Suppressor macrophage treated with lipopolysaccharide for 4 hours (primary cell): ENCODE data around the gene INPP5K.
A peak's percentile ranks its signal among the peaks of the same experiment; 100 is the strongest.

Experiments
- DNase-seq: peaks from one replicate; pipeline ENCODE4 v3.0.0-alpha.2; 2020

Gene INPP5K

DNA sequence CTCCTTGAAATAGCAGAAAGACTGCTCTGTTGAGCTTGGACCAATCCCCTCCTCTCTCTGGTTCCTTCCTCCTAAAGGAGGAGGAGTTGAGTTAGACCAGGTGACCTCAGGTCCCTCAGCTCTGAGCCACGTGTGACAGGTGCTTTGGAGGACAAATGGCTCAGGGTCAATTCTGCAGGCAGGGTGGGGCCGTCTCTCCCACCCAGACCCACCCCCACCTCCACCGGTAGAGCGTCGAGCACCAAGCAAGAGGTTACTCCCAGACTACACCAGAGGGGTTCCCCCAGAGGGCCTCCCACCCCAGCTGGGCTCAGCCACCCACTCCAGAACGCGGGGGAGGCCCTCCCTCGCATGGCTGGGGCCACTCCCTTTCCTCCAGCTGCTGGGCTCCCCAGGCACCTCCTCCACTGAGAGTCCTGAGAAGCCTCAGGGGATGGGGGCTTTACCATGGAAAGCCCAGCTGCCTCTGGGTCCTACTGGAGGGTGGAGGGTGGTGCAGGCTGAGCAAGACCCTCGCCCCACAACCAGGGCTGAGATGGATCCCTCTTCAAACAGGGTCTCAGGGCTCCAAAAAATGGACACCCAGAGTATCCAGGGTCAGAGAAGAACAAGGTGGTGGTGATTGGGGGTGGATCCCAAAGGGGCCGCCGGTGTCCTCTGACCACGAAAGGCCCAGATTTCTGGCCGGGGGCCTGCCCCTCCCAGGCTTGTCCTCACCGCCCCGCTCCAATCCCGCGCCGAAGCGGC lies 31.6 kb downstream of the INPP5K start:
- DNase-seq: no peak

DNA sequence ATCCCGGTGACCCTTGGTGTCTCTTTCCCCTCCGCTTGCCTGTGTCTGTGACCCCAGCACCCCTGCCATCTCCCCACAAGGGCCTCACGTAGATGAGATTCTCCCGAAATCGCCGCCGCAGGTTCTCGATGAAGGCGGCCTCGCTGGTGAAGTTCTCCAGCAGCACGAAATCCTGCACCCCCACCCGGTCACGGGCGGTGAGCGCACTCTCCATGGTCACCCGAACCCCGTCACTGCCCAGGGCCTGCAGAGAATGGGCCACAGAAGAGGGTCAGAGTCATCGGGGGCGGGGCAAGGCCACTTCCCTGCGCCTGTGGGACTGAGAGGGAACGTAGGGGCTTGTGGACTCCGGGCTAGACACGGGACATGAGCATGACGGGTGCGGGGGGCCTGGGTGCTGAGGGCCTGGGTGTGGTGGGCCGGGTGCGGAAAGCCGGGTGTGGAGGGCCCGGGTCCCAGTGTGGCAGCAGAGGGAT lies 32.3 kb downstream of the INPP5K start:
- DNase-seq: no peak

DNA sequence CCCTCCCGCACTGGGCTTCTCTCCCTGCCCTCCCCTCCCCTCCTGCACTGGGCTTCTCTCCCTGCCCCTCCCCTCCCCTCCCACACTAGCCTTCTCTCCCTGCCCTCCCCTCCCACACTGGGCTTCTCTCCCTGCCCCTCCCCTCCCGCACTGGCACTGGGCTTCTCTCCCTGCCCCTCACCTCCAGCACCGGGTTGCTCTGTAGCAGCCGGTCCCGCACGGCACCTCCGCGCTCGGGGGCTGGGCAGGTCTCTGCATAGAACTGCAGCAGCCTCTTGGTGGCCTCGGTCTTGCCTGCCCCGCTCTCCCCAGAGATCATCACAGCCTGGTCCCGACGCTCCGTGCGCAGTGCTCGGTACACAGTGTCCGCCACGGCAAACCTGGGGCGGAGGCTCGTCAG lies 33.7 kb downstream of the INPP5K start:
- no peak for DNase-seq

DNA sequence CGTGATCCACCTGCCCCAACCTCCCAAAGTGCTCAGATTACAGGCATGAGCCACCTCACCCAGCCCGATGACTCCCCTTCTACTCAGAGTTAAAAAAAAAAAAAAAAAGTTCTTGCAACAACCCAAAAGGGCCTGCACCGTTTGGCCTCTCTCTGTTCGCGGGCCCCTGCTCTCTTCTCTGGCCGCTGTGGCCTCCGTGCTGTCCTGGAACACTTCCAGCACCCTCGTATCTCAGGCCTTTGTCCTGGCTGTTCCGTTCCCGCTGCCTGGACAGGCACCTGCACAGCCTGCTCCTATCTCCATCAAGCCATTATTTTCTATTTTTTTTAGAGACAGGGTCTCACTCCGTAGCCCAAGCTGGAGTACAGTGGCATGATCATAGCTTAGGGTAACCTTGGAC lies 34.7 kb downstream of the INPP5K start:
- DNase-seq: no peak

DNA sequence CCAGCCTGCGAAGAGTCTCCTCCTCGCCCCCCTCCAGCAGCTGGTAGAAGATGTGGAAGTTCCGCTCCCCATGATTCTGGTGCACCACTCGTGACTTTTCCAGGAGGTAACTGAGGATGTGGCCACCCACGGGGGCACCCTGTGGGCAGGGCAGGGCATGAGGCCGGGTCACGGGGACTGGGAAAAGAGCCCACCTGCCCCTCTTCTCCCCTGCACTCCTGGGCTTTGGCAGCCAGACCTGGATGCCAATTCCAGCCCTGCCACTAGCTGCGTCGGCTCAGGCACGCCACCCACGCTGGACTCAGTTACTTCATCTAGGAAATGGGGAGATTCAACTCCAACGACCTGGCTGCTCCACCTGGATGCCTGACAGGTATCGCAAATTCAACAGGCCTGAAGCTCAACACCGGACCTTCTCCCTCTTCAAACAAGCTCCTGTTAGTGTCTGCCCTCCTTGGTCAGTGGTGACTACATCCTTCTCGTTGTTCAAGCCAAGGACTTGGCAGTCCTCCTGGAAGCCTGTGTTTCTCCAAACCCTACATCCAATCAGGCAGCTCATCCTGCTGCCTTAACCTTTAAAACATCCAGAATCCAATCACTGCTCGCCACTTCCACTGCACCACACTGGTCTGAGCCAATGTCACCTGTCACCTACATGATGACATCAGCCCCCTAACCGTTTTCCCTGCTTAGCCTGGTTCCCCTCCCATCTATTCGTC lies 35.5 kb downstream of the INPP5K start:
- DNase-seq: no peak

DNA sequence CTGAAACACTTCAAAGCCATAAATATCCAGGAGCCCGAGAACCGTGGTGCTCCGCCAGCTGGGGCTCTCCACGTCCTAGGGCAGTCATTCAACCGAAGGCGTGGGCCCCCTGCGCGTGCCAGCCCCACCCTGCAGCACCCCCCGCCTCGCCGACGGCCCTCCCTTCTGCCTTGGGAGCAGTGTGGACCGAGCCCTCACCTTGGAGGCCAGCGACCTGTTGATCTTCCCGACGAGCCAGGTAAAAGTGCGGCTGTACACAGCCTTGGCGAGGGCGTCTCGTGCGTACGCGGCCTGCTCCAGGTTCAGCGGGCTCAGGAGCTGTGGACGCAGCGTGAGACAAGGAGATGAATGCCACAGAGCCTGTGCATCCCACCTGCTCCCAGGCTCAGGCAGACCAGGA lies 38.0 kb downstream of the INPP5K start:
- DNase-seq: no peak

DNA sequence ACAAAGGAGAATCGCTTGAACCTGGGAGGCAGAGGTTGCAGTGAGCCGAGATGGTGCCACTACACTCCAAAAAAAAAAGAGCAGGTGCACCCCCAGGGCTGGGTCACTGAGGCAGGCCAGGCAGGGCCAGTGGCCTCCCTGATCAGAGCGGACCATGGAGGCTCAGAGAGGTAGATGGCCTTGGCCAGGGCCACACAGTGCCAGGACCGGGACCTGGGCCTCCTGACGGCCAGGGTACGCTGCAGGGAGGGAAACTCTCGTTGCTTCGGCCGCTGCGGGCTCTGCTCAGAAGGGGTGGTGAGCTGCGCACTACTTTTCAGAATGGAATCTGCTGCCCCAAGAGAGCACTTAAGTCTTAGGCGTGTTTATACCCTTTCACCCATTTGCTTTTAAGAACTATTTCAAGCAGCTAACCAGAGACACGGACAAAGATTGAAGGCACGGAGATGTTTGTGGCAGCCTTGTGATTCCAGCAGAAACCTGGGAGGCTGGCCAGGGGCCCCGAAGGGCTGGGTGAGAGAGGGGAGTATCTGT lies 41.0 kb downstream of the INPP5K start:
- no peak for DNase-seq

DNA sequence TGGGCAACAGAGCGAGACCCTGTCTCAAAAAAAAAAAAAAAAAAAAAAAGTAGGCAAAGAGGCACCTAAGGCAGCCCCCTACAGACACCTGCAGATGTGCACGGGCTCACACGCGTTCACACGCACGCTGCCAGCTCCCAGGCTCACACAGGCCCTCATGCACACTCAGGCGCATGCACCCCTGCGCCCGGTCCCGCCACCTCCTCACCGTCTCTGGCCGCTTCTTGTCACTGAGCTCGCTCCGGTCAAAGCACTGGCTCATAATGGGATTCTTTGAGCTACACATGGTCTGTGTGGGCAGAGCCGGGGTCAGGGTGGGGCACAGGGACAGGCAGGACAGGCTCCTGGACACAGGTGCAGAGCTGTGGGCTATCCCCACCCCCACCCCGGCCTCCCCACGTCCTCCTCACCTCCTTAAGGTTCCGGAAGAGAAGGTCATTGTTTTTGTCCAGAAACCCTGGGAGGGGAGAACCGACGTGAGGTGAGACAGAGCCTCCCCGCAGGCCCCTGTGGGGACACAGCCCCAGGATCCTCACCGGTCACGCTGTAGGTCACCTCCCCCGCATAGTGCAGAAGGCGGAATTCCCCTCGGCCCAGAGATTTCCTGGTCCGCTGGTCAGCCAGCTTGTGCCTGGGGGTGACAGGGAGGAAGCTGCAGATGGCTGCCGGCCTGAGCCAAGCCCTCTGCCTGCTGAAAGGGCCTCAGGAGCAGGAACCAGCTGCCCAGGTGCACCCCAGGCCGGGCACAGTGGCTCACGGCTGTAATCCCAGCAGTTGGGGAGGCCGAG lies 41.8 kb downstream of the INPP5K start:
- no peak for DNase-seq

DNA sequence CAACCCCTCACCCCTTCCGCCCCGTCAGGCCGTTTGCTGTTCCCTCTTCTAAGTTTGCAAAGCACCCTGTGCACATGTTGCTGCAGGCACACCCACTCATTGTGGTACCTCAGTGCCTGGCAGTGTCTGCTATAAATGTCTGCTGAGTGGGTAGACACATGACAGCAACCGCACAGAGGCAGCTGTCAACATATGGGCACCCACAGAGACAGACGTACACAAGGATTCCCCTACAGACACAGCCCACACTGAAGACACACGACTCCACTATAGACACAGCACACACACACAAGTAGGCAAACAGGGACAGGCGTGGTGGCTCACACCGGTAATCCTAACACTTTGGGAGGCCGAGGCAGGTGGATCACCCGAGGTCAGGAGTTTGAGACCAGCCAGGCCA lies 42.6 kb downstream of the INPP5K start:
- peak; percentile 61 for DNase-seq

DNA sequence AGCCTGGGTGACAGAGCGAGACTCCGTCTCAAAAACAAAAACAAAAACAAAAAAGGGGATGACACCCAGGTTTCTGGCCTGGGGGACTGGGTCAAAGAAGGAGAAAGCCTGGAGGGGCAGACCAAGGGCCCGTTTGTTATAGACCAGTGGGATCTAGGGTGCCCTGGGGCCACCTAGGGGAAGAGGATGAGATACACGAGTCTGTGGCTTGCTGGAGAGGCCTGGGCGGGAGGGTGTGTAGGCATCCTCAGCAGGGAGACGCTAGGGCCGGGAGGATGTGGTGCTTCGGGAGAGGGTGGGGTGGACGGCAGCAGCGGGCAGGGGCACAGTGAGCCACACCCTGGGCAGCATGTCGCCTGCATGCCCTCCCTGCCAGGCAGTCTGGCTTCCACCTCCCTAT lies 43.2 kb downstream of the INPP5K start:
- DNase-seq: no peak

DNA sequence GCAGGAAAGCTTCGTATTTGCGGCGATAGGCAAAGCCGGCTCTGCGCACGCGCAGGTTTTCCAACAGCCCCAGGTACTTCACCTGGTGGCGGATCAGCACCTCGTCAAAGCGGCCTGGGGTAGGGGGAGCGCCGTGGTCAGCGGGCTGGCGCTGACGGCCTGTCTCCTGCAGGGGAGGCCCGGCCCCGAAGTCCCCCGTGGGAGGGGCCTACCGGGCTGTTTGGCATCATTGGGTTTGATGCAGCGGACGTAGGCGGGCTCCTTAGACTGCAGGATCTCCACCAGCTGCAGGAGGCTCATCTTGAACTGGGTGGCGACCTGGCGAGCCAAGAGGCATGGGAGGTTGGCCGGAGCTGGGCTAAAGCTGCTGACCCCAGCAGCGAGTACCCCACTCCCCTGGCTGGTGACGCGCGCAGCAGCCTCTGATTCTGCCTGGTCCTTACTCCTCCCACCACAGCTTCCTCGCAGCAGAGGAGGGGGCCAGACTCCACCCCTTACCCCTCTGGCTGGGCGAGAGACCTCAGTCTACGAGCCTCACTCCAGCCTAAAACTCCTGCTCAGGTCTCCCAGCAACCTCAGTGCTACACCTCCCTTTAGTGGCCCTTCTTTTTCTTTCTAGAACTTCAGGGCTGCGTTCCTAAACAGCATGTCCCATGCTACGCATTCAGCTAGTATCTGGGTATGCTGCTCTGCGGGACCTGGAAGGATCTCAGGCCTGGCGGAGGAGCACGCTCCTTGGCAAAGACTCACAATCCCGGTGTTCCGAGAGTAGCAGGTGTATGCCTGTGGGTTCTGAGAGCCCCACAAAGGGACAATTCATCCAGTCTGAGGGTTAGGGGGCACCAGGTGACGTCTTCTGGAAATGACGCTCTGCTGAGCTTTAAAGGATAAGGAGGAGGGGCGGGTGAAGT lies 44.2 kb downstream of the INPP5K start:
- DNase-seq: no peak

DNA sequence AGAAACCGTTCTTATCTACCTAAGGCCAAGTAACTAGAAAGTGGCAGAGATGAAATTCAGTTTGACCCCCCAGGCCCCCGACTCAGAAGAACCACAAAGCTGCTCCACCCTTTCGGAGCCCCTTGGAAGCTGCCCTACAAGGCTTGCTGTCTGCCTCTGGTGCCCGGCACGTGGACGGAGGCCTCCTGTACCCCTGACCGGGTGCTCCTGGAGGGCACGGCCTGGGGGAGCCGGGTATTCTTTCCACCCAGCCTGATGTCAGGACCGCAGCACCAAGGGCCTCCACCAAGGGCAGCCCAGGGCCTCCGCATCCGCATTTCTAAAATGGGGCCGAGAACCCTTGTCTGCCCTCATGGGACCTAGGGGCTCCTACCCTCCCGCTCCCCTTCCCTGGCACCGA lies 44.9 kb downstream of the INPP5K start:
- no peak for DNase-seq

DNA sequence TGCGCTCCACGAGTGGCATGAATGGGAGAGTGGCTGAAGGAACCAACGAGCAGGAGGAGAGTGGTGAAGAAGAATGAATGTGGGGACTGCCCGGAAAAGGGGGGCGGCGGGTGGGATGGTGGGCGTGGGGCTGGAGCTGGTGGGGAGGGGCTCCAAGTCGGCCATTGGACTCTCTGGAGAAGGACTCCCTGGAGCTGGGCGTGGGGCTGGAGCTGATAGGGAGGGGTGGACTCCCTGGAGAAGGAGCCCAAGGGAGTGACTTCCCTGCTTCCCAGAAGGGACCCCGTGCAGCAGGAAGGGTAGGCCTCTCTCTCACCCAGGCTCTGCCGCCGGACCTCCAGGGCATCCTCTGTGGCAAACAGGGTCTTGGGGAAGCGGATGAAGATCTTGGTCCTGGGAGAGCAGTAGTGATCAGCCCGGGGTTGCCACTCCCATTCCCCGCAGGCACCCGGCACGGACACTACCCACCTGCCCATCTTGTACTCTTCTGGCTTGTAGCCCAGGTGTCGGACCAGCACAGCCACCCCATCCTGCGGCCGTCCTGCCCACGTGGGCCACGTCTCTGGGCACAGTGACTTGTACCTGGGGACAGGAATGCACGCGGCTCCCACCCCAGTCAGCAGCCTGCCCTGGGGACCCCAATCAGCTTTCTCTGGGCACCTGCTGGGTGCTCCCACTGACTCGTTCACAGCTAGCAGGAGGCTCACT lies 45.5 kb downstream of the INPP5K start:
- DNase-seq: no peak

DNA sequence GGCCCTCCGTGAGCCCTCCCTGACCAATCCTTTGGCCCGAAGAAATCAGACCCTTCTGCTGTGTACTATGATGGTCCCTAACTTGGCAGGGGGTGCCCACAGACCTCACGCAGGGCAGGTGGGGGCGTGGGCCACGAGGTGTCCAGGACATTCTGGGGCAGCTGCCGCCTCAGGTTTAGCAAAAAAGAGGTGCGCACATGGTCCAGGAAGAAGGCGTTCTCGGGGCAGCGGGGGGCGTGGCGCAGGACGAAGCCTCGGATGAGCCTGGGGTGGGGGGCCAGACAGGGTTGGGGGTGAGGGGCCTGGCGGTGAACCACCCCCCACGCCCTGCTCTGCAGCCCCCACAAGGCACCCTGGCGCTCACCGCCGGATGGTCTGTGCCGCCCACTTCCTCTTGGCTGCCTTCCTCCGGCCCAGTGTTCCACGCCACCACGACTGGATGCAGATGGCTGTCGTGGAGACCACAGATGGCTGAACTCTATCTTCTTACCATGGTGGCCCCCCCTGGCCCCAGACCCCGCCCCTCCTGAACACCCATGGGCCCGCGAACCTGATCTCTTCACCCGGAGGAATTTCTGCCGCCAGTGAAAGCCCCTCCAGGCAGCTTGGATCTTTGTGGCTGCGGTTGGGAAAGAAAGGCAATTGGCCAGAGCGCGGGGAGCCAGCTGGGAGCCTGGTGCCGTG lies 46.2 kb downstream of the INPP5K start:
- DNase-seq: no peak

DNA sequence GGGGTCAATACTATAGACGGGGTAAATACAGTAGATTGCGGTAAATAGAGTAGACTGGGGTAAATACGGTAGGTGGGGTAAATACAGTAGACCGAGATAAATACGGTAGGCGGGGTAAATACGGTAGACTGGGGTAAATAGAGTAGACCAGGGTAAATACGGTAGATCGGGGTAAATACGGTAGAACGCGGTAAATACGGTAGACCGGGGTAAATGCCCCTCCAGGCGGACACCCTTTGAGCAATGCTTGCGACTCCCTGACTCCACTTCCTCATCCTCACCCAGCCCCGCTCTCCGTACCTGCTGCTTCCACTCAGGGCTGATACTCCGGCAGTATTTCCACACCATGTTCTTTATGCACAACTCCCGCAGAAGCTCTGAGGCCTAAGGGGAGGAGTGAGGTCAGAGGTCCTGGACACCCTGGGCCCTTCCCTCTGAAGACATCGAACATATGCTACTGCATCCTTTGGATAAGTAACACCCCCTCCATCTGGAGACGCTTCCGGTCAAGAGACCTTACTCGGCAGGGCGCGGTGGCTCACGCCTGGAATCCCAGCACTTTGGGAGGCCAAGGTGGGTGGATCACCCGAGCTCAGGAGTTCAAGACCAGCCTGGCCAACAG lies 47.1 kb downstream of the INPP5K start:
- DNase-seq: no peak

DNA sequence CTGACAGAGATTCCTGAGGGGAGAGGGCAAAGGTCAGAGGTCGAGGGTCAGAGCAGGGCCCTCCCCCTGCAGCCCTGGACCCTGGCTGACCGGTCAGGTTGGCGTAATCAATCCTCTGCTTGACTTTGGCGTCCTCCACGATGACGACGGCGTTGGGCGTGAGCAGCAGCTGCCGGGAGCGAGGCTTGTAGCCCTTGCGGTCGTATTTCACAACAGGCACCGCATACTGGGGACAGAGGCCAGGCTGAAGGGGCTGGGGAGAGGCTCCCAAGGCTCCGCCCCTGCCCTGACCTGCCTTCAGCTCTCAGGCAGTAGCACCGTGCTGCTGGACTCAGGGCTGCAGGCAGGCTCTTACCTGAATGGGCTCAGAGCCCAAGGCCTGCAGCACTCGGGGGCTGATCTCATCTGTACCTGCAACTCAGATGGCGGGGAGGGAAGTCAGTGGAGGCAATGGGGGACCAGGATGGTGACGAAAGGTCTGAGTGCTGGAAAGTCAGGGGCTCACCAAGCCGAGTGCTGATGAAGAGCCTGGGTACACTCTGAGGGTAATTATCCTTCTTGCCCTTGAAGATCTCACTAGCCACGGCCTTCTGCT lies 48.4 kb downstream of the INPP5K start:
- DNase-seq: peak; percentile 59

DNA sequence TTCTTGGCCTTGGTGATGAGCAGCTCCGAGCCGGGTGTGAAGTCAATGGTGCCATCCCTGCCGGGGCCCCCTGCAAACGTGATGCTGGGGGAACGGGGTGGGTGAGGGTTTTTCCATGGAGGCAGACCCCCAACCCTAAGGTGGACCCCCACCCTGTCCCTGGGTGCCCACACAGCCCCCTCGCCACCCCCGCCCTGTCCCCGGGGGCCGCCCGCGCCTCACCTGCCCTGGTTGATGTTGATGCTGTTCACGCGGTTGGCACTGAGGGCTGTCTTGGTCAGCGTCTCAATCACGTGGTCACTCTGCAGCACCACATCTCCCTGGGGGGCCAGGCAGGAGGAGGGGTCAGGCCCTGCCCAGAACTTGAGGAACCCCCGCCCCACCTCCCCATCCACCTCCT lies 49.2 kb downstream of the INPP5K start:
- no peak for DNase-seq

DNA sequence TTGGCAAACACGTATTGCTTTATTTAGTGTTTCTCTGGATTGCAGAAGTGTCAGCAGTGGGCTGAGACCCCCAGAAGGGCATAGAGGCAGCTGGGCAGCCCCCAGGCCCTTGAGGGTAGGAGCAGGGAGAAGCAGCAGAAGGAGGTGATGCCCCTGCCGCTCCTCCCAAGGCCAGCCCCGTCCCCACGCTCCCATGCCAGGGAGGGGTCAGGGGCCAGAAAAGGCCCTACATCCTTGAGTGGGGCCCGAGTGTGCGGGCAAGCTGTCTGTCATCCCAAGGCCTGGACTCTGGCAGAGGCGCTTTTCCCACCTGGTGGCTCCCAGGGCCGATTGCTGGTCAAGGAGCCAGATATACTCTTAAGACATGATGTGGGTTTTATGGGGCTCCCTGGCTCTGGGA lies 52.2 kb downstream of the INPP5K start:
- DNase-seq: no peak

DNA sequence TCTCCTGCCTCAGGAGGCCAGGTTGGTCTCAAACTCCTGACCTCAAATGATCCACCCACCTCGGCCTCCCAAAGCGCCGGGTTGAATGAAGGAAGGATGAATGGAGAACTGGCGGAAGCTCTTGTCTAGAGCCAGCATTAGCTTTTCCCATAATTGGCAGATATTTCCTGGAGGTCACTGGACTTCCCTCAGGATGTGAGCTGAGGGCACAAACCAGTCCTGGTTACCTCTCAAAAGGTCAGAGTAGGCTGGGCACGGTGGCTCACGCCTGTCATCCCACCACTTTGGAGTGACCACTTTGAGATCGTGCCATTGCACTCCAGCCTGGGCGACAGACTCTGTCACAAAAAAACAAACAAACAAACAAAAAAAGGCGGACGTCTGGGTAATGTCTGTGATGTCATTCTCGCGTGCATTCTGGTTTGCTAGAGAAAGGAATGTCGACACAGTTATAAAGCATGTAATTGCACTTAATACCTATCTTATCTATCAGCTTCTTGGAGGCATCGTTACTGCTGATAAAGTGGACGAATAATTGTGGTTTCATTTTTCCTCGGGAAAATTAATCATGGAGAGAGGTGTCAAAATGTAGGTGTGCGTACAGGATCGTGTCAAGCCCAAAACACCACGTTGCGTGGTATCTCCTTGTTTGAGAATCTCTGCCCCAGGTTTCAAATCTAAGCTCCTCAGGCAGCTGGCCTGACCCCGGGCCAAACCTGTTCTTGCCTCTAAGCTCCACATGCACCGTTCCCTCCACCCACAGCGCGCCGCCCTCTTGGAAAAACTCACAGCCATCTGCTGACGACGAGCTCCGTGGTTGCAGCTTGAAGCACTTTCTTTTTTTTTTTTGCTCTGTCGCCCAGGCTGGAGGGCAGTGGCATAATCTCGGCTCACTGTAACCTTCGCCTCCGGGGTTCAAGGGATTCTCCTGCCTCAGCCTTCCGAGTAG lies 54.0 kb downstream of the INPP5K start:
- no peak for DNase-seq
